OCI-LY1 (cell line): Measurements from ENCODE around the gene MARVELD2.

Experiments
- H2AFZ ChIP-seq: fragments of 200-600 bp; sonication (generic), shearing (Covaris generic); 2 replicates; pipeline ENCODE4 v1.6.0; 2014; ENCODE audit warnings: antibody characterized with exemption, mild to moderate bottlenecking, low read length
- H3F3A ChIP-seq: fragments of 200-600 bp; sonication (generic), shearing (Covaris generic); 2 replicates; pipeline ENCODE4 v1.6.0; 2014; ENCODE audit warnings: mild to moderate bottlenecking, antibody characterized with exemption, low read length, moderate library complexity; ENCODE audit not compliant: insufficient read depth
- H3K27ac ChIP-seq: fragments of 200-600 bp; sonication (generic); 2 replicates; pipeline ENCODE4 v1.5.1; 2014; ENCODE audit warnings: low read length, mixed run types, mild to moderate bottlenecking, low read depth; ENCODE audit not compliant: poor library complexity, severe bottlenecking
- H3K27me3 ChIP-seq: fragments of 200-600 bp; sonication (generic); 2 replicates; pipeline ENCODE4 v1.6.0; 2014; ENCODE audit warnings: antibody characterized with exemption, mild to moderate bottlenecking, low read length, moderate library complexity; ENCODE audit not compliant: insufficient read depth
- H3K36me3 ChIP-seq: fragments of 200-600 bp; sonication (generic); 2 replicates; pipeline ENCODE4 v1.6.1; 2014; ENCODE audit warnings: mild to moderate bottlenecking, antibody characterized with exemption, low read length, moderate library complexity, mixed read lengths; ENCODE audit not compliant: insufficient read depth
- H3K4me1 ChIP-seq: fragments of 200-600 bp; sonication (generic); 2 replicates; pipeline ENCODE4 v1.5.1; 2014; ENCODE audit warnings: mild to moderate bottlenecking, low read length, moderate library complexity; ENCODE audit not compliant: insufficient read depth, severe bottlenecking
- H3K4me2 ChIP-seq: fragments of 200-600 bp; sonication (generic), shearing (Covaris generic); 2 replicates; pipeline ENCODE4 v1.6.1; 2014; ENCODE audit warnings: low read length
- H3K4me3 ChIP-seq: fragments of 200-600 bp; sonication (generic); 2 replicates; pipeline ENCODE4 v1.5.1; 2014; ENCODE audit warnings: low read length, low read depth, mild to moderate bottlenecking, mixed read lengths; ENCODE audit not compliant: poor library complexity, severe bottlenecking
- H3K79me2 ChIP-seq: fragments of 200-600 bp; shearing (Covaris generic); 2 replicates; pipeline ENCODE4 v1.6.1; 2016; ENCODE audit warnings: mixed run types, low read length, mixed read lengths; ENCODE audit not compliant: insufficient read depth
- H3K9ac ChIP-seq: fragments of 200-600 bp; sonication (generic), shearing (Covaris generic); 2 replicates; pipeline ENCODE4 v1.6.1; 2014; ENCODE audit warnings: mild to moderate bottlenecking, low read length, mixed read lengths
- H3K9me2 ChIP-seq: fragments of 200-600 bp; sonication (generic), shearing (Covaris generic); 2 replicates; pipeline ENCODE4 v1.6.1; 2014; ENCODE audit warnings: low read depth, mild to moderate bottlenecking, low read length, mixed read lengths
- H3K9me3 ChIP-seq: fragments of 200-600 bp; shearing (Covaris generic); 2 replicates; pipeline ENCODE4 v1.6.1; 2014; ENCODE audit warnings: low read length, mixed read lengths
- H4K20me1 ChIP-seq: fragments of 200-600 bp; sonication (generic), shearing (Covaris generic); 2 replicates; pipeline ENCODE4 v1.6.0; 2016; ENCODE audit warnings: mild to moderate bottlenecking, low read length; ENCODE audit not compliant: insufficient read depth
- EZH2 ChIP-seq: fragments of 200-600 bp; sonication (generic), shearing (Covaris generic); IDR thresholded peaks from 2 replicates; pipeline ENCODE4 v1.8.0; 2017; ENCODE audit warnings: borderline replicate concordance, mixed run types, mild to moderate bottlenecking, antibody characterized with exemption, low read length, moderate library complexity, mixed read lengths
- TF ChIP-seq, protein P1 (sequence below): fragments of 200-600 bp; sonication (generic), shearing (Covaris generic); IDR thresholded peaks from 2 replicates; pipeline ENCODE4 v1.5.1; 2017; ENCODE audit warnings: mild to moderate bottlenecking, antibody characterized with exemption, low read length, moderate library complexity, mixed read lengths

MARVELD2 gene, protein sequence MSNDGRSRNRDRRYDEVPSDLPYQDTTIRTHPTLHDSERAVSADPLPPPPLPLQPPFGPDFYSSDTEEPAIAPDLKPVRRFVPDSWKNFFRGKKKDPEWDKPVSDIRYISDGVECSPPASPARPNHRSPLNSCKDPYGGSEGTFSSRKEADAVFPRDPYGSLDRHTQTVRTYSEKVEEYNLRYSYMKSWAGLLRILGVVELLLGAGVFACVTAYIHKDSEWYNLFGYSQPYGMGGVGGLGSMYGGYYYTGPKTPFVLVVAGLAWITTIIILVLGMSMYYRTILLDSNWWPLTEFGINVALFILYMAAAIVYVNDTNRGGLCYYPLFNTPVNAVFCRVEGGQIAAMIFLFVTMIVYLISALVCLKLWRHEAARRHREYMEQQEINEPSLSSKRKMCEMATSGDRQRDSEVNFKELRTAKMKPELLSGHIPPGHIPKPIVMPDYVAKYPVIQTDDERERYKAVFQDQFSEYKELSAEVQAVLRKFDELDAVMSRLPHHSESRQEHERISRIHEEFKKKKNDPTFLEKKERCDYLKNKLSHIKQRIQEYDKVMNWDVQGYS

DNA sequence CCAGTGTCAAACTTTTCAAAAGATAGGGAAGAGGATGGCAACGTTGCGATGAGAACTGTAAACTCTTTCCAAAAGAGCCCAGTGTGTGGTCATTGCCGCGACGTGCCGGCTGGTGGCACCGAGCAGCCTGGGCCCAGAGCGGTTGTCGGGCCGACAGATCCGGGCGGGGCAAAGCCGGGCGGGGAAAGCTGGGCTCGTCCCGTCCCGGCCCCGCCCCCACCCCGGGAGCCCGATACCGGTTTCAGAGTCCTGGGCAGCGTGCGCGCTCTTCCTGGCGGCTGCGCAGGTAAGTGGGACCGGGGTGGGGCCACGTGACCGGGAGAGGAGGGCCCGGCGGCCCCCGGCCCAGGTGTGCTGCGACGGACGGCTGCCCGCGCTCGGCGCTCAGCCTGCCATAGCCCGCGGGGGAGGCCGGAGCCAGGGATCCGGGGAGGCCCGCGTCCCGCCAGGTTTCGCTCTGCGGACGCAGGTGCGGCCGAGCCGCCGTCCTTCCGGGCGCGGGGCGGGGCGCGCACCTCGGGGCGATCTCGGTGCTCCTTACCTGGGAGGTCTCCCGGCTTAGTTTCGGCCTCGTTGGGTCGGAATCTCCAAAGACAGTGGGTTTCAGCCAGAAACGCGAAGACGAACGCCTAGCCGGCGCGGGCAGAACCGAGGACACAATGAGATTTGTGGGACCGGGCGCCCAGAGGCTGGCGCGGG, at the start of gene MARVELD2:
Gene MARVELD2, plus strand, starts transcription at position 232 of the 699 bp plus-strand sequence. CDS start 4,270 bp downstream, outside the sequence.
- H3K27ac ChIP-seq, result no peak within 1 kb of the TSS

DNA sequence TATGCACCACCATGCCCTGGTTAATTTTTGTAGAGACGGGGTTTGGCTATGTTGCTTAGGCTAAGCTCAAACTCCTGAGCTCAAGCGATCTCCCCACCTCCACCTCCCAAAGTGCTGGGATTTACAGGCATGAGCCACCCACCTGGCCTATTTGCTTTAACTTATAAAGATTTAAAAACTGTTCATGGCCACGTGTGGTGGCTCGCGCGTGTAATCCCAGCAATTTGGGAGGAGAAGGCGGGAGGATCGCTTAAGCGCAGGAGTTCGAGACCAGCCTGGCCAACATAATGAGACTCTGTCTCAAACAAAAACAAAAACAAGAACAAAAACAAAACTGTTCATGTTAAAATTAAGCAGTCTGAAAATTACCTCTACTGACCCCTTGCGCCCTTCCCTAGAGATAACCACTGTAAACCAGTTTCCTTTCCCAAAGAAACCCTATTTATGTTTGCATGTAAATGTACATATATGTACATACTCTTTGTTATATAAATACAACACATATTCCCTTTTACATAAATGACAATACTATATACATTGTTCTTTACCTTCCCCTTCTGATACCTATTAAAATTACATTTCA, 47.1 kb upstream of the MARVELD2 start:
- Histone ChIP-seq H3K27me3 (no peaks in the 10 kb centered on the region), H3K4me1 (peaks cover 49% of the 10 kb centered on the region), H3K27ac (peak overlapping the region; percentile 77), H4K20me1 (no peaks in the 10 kb centered on the region), H3K9me2 (no peaks in the 10 kb centered on the region), H3K4me2 (peak overlapping the region; percentile 100), H3K4me3 (peak overlapping the region; percentile 91), H3F3A (no peaks in the 10 kb centered on the region), H3K9me3 (no peaks in the 10 kb centered on the region), H2AFZ (no peak overlapping the region), H3K9ac (peak overlapping the region; percentile 94), H3K79me2 (peaks cover 73% of the 10 kb centered on the region), H3K36me3 (peaks cover 41% of the 10 kb centered on the region)
- no peak for TF ChIP-seq EZH2
- TF ChIP-seq, protein P1, sequence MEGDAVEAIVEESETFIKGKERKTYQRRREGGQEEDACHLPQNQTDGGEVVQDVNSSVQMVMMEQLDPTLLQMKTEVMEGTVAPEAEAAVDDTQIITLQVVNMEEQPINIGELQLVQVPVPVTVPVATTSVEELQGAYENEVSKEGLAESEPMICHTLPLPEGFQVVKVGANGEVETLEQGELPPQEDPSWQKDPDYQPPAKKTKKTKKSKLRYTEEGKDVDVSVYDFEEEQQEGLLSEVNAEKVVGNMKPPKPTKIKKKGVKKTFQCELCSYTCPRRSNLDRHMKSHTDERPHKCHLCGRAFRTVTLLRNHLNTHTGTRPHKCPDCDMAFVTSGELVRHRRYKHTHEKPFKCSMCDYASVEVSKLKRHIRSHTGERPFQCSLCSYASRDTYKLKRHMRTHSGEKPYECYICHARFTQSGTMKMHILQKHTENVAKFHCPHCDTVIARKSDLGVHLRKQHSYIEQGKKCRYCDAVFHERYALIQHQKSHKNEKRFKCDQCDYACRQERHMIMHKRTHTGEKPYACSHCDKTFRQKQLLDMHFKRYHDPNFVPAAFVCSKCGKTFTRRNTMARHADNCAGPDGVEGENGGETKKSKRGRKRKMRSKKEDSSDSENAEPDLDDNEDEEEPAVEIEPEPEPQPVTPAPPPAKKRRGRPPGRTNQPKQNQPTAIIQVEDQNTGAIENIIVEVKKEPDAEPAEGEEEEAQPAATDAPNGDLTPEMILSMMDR, result peak; percentile 45

More for the DNA sequence above, at the start of gene MARVELD2:
- peaks cover 19% of the 10 kb centered on the region for H3K4me1 ChIP-seq
- H3F3A ChIP-seq, result peaks cover 3% of the 10 kb centered on the region; the same call in 1 of the 2 replicates
- peaks cover 22% of the 10 kb centered on the region; the same call in 1 of the 2 replicates for H3K36me3 ChIP-seq
- no peaks in the 10 kb centered on the region for H3K9me3 ChIP-seq
- TF ChIP-seq EZH2, result no peak
- TF ChIP-seq, protein P1, result peak; percentile 19; the same call in 1 of the 2 replicates
- H2AFZ ChIP-seq, result no peak within 1 kb of the TSS; the same call in 1 of the 2 replicates
- peak within 1 kb of the TSS; percentile 64 for H3K4me2 ChIP-seq
- H3K9me2 ChIP-seq, result no peaks in the 10 kb centered on the region
- peak within 1 kb of the TSS; percentile 61 for H3K9ac ChIP-seq
- no peaks in the 10 kb centered on the region for H3K27me3 ChIP-seq
- H3K79me2 ChIP-seq, result no peaks in the 10 kb centered on the region
- H4K20me1 ChIP-seq, result no peaks in the 10 kb centered on the region
- H3K4me3 ChIP-seq, result peak within 1 kb of the TSS; percentile 71
